Right lung (tissue), 5 donors: Measurements from ENCODE around the gene PPP1R14B. TPM values are rescaled to one million over a fixed set of nuclear protein-coding genes. Genes with fewer than 3 reads are reported as not detected.
"Not testable (repeated sequence)": the region's sequence is repeated elsewhere in the genome, so short reads cannot be mapped to it uniquely, and the experiment has no call there.

Experiments used
- DNase-seq, 2 donors: peaks; one replicate each; pipeline ENCODE4 v3.0.0-alpha.2; 2013
- polyA plus RNA-seq, 5 donors: library from polyadenylated mRNA; unstranded; fragments of 120-200 nt; gene quantifications; one replicate each; pipeline versions ENCODE4 v1.2.1 to v1.2.3, GENCODE V29; 2013; ENCODE audit warnings: inconsistent platforms in 1 of 5, low replicate concordance in 1 of 5; ENCODE audit not compliant: insufficient read length in 5 of 5, insufficient read depth in 1 of 5

Gene PPP1R14B
- polyA plus RNA-seq, 5 donors: 63.2 to 139 (median 70.0) TPM

DNA sequence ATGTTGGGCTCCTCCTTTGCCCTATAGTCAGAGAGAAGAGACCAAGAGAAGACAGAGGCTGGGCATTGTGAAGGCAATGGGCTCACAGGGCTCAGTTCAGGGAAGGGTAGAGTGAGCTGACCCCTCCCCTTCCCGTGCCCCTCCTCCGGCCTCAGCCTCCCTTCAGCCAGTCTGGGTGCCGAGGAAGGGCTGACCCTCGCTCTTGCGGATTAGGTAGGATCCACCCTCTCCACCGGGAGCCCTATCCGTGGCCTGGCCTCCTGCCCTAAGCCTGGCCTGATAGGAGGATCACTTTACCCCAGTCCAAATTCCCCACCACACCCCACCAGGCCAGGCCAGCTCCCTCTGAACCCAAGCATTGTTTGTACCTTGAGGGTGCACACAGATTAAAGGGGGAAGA is 1.8 kb upstream of the PPP1R14B start:
- no peak for DNase-seq

DNA sequence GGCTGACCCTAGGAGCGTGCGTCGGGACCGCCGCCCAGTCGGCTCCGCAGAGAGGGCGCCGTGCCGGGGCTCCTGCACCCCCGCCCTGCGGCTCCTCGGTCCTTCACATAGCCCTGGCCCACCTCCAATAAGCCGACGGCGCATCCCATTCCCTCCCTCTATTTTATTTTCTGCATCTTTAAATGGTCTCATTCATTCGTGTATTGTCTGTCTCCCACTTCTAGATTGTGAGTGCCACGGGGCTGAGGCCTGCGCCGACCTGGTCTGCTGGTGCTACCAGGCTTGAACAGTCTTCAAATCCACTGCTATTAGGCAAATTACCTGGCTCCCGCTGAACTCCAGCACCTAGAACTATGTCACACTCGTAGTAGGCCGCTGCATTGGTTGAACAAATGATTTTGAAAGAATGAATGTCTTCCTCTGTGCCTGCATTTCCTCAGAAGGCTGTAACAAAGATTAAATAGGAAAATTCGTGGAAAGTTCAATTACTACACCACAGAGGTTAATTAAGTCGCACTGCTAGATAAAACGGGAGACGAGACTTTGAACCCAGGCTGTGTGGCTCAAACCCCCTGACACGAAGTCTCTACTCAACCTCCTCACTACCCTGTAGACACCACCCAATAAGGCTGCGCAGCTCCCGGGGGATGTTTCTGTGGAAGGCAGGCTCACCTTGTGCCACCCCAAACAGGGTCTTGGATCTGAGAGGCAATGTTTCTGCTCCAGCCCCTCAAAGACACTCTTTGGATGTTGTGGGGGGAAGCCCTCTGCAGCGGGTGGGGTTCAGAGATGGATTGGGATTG is 1.2 kb upstream of the PPP1R14B start:
- no peak for DNase-seq

DNA sequence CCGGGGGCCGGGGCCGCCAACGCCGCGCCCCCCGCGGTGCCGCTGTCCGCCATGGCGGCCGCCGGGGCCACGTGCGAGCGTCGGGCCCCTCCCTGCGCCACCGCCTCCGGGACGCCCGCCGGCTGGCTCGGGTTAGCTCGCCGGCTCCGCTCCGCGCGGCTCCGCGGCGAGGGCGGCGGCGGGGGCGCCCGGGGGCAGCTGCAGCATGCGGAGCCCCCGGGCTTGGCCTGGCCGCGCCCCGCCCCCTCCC is 197 bp downstream of the PPP1R14B start:
- DNase-seq: not testable (repeated sequence)

DNA sequence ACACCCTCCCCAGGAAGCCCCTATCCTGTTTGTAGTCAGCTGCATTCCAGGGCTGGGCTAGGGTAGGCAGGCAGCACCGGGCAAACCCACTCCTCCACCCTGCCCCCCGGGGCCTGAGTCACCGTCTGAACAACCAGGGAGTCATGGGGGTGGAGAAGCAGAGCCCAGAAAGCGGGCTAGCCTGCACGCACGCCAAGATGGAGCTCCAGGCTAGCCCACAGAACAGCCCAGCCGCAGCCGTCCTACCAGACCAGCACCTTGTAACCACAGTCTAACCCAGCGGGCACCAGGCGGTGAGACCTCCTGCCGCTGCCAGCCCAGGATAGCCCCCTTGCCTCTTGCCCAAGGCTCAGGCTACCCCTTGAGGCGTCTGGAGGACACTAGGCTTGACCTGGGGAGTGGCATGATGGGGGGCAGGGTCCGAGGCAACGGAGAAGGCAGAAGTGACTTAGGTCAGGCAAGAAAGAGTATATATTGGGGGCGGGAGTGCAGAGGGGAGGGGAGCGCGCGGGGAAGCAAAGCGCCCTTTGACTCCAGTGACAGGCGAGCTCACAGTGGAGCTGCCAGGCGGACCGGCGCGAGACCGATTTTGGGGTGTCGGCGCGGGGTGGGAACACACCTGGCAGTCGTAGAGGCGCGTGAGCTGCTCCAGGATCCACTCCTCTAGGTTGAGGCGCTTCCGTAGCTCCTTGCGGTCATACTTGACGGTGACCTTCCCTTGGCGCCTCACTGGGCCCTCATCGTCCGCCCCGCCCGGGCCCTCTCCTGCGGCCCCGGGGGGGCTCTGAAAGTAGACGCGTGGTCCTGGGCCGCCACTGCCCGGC is 734 bp downstream of the PPP1R14B start:
- no peak for DNase-seq

DNA sequence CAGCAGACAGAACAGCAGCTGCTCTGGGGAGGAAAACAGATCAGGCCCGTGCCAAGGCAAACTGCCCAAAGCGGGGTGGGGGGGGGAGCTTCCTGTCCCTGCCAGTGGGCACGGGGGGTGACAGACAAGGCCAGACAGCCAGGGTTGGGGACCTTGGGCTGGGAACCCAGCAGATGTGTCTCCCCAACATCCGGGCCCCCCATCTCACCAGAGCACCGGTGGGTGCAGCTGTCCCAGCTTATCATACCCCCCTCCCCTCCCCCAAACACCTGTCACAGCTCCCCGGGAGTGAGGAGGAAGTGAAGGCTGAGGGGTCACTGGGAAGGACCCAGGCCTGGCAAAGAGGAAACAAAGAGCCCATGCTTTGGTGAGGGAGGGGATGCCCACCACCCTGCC is 1.3 kb downstream of the PPP1R14B start:
- no peak for DNase-seq

DNA sequence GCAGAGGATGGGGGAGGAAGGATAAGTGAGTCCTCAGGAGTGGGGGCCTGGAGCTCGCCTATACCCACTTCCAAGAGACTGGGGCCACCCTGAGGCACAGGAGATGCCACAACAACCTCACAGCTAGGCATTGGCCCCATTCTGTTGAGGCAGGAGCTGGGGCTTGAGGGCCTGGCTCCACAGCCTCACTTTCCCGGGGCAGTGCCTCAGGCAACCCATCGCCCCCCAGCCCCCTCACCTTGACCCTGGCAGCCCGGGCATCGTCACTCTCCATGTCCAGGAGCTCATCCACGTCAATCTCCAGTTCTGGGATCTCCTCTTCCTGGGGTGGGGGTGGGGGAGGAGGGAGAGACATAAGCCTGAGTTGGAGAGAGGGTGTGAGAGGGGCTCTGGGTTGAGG is 1.8 kb downstream of the PPP1R14B start:
- no peak for DNase-seq

DNA sequence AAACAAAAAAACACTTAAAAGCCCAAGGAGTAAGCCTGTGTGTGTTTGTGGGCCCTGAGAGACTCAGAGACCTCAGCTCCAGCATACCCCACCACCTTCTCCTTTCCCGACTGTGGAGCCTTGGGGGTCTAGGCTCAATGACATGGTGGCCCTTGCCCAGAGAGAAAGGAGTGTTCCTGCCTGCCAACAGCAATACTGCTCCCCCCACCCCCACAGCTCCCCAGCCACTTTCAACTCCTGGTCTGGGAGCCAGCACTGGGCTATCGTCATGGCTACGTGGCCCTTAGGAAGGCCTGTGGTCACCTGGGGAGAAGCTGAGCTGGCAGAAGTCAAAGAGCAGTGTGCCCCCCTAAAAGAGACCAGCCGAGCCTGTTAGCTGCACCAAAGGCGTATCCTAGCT is 2.6 kb downstream of the PPP1R14B start:
- DNase-seq: no peak

DNA sequence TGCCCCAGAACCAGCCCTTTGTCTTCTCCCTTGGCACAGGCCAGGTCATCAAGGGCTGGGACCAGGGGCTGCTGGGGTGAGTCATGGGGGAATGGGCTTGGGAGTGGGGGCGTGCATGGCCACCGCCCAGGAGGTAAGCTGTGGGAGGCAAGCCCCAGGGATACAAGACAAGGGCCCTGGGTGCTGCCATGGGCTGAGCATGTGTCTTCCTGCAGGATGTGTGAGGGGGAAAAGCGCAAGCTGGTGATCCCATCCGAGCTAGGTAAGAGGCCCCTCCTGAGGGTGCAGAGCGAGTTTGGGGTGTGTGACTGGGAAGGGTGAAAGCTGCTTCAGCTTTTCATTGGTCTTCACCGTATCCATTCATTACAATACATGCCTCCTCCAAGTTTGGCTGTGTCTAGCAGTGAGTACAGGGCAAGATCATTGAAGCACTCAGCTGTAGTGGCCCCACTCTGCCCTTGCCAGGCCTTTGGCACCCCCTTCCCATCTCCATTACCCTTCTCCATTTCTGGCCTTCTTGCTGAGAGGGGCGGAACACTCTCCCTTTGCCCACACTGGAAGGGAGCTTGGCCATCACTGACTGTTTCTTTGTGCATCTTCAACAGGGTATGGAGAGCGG is 3.4 kb downstream of the PPP1R14B start:
- no peak for DNase-seq

DNA sequence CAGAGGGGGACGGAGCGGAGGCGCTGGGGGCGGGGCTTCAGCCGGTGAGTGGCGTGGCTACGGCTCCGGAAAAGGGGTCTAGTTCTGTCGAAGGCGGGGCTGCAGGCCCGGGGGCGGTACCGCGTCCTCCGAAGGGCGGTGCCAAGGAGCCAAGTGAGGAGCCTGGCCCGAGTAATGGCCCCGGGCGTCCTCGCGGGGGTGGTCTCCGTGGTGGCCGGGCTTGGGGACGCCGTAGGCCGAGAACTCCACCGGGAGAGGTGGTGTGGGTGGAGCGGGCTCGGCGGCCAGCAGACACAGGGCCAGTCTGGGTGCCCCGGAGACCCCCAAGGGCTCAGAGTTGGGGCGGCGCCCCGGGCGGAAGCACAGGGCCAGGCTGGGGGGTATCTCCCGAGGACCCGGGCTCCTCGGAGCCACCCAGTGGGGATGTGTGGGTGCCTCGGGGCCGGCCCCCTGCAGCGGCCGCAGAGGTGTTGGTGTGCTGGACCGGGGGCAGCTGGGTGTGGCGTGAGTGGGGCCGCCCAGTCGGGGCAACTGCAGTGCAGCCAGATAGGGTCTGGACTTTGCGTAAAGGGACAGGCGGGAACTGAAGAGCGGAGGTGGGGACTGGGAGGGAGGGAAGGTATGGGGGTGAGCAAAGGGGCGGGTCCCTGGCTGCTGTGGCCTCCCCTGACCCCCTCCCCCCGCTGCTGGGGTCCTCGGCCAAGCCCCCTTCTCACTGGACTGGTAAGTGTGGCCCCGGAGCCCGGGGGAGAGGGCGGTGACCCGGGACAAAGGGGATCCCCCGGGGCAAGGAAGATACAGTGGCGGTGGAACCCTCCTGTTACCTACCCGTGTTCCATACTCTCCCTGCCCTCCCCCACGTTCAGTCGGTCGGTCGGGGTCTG is 5.0 kb downstream of the PPP1R14B start:
- DNase-seq: no peak

DNA sequence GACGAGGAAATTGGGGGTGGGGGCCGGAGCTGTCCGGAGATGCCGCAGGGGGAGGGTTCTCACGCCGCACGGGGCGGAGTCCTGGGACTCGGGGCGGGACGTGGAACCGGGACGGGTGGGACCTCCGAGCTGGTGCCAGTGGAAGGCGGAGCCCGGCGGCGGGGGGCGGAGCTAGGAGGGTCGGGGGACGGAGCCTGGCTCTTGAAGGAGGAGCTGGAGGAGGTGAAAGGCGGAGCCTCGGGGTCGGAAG is 5.6 kb downstream of the PPP1R14B start:
- peak; percentile 100 for DNase-seq

DNA sequence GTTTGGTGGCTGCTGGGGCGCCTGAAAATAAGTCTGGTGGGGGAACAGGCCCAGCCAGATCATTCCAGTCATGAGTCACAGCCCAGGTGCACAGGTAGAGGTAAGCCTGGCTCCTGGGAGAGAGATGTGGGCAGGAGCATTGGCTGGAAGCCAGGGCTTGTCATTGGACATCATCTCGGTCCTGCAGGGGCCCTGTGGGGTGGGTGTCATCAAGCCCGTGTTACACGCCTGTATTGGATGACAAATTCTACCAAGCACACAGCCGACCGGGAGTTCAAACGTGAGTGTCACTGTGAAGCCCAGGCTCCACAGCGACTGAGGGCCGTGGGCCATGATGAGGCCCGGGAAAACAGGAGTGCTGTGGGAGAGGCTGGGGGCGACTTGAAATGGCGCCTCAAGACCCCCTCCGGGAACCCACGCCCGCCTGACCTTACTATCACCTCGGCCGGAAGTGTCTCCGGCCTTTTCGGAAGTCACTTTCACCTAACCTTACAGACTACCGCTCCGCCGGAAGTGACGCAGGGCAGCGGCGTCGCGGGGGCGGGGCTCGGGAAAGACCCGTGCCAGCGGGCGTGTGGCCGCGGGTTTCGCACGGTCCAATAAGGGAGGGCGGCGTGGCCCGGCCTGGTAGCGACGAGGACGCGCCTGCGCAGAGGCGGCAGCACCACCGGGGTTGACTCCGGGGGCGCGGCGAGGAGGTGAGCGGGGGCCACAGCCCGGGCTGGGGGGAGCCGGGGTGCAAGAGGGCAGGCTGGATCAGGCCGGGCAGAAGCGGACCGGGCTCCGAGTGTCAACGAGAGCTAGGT is 6.1 kb downstream of the PPP1R14B start, which contains the start of gene FKBP2:
TSS of gene FKBP2 (plus strand) at position 661 of the 806 bp plus-strand sequence. CDS start 1,293 bp downstream, outside the sequence.
- DNase-seq: peak; percentile 98 to 99

DNA sequence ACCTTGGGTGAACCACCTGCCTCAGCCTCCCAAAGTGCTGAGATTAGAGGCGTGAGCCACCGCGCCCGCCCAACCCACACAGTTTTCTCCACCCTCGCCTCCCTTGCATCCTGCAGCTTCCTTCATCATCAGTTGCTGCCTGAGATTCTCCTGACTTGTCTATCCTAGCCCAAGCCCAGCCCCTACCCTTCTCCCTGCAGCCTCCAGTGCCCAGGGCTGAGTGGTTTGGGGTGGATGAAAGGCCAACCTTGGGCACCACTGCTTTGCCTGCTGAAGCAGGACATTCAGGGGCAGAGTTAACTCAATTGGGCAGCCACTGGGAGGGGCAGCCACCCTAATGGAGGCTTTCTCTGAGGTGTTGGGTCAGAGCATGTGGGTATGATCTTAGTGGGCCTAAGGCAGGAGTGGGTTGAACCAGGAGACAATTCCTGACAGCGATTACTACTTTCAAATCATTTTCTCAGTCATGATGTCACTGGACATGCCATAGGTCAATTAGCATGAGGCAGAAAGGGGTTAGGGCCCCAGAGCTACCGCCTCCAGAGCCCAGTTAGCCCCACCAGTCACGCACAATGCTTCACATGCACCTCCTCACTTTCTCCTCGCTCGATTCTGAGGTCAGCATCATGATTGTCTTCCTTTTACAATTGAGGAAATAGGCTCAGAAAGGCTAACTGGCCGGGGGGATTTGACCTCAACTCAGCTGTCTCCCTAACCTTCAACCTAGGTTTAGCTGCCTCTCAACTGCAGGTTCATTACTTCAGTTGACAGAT is 6.9 kb downstream of the PPP1R14B start:
- no peak for DNase-seq

DNA sequence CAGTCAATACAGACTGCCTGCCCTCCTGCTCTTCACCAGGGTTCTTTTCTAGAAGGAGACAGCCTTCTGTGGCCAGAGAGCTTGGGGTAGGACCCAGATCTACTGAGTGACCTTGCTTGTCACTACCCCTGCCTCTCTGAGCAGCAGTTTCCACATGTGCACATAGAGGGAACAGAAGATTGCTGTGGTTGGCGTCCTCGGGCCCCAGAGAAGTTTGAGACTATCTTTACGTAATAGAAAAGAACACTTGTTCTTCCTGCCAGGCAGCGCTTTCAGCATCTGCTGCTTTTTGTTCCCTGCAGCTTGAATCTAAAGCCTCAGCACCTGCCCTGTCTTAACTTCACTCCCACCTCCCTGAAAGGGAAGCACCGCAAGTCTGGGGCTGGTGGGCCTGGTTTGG is 7.7 kb downstream of the PPP1R14B start:
- DNase-seq: no peak

DNA sequence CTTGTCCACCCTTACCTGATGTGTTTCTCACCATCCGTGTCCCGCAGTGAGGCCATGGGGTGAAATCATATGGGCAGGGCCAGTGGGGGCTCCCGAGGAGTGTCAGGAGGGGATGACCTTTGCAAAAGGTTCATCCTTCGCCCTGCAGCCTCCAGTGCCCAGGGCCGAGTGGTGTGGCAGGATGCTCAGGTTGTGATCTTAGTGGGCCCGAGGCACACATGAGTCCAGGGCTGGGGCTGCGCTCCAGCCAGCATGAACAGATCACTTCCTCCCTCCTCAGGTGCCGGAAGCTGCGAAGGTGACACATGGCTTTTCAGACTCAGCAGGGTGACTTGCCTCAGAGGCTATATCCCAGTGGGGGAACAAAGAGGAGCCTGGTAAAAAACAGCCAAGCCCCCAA is 8.7 kb downstream of the PPP1R14B start:
- no peak for DNase-seq

DNA sequence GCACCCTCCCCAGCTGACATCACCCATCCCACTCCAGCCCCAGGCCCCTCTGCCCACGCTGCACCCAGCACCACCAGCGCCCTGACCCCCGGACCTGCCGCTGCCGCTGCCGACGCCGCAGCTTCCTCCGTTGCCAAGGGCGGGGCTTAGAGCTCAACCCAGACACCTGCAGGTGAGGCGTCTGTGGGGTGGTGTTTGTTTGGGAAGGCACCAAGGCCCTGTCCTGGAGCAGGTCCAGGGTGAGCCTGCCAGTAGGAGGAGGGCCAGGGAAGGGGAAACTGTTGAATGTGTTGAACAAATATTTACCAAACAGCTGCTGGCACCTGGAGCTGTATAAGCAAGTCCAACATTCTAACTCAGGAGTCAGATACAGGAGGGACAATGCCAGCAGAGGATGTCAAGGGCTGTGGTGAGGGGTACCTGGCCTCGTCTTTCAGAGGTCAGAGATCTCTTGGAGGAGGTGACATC is 9.2 kb downstream of the PPP1R14B start:
- DNase-seq: no peak

DNA sequence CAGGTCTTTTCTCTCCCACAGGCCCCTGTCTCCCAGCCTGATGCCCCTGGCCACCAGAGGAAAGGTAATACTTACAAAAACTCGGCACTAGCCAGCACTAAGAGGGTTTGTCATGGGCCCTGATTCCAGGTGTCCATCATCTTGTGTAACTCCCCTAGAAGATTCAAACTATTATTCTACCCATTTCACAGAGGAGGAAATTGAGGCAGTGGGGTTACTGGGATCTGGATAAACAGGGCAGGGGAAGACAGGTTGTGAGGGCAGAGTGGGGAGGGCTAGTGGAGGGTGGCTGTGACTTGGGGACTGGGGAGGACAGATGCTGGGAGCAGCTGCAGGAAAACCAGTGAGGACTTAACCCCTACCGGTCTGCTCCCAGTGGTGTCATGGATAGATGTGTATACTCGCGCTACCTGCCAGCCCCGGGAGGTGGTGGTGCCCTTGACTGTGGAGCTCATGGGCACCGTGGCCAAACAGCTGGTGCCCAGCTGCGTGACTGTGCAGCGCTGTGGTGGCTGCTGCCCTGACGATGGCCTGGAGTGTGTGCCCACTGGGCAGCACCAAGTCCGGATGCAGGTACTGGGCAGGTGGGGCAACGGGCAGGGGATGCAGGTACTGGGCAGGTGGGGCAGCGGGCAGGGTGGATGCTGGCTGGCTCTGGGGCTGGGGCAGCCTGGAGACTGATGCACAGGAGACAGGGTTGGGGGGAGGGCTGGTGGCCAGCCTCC is 11.1 kb downstream of the PPP1R14B start:
- DNase-seq: no peak

DNA sequence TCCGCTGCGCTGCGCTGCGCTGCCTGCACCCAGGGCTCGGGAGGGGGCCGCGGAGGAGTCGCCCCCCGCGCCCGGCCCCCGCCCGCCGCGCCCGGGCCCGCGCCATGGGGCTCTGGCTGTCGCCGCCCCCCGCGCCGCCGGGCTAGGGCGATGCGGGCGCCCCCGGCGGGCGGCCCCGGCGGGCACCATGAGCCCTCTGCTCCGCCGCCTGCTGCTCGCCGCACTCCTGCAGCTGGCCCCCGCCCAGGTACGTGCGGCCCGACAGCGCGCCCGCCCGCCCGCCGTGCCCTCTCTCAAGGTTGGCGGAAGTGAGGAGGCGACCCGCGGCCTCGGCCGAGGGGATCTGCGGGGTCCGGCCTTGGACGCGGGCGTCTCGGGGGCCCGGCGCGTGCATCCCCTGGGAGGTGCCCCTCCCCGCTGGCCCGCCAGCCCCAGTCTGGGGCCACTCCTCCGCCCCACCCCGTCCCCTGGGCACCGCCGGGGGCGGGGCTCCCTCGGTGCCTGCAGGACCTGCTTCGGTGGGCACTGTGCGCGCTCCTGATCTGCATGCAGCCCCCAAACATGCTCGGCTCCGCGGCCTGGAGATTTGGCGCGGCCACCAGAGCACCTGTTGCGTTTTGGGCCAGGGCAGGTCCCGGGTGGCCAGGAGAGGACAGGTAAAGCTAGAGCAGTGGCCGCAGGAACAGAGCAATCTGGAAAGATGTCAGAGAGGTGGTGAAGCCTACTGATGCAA is 11.9 kb downstream of the PPP1R14B start:
- no peak for DNase-seq

DNA sequence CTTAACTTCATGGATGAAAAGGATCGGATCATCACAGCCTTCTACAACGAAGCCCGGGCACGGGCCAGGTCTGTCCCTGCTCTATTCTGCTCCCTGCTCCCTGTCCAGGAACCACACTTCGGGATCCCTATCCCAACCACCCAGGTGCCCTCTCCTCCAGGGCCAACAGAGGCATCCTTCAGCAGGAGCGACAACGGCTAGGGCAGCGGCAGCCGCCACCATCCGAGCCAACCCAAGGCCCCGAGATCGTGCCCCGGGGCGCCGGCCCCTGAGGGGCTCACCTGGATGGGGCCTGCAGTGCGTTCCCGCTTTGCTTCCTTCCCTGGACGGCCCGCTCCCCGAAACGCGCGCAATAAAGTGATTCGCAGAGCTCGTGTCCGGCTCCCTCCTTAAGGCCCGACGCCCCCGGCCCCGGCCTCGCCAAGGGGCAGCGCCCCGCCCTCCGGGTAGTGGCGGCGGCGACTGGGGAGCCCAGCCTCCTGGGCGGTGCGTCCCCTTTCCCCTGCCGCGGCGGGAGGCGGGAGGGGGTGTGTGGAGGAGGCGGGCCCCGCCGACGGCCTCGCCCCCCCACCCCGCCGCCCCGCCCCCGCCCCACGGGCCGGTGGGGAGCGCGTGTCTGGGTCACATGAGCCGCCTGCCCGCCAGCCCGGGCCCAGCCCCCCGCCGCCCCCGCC is 12.7 kb downstream of the PPP1R14B start, which contains the start of gene VEGFB:
TSS of gene VEGFB (plus strand) at position 672 of the 674 bp plus-strand sequence. CDS start 250 bp downstream, outside the sequence.
- no peak for DNase-seq
